Sigmoid colon (tissue), 7 donors: ENCODE measurements around the gene TEX12. TPM values are rescaled to one million over a fixed set of nuclear protein-coding genes. Genes with fewer than 3 reads are reported as not detected.
A peak's percentile ranks its signal among the peaks of the same experiment; 100 is the strongest.

Source experiments
- DNase-seq: peaks from one replicate; pipeline ENCODE4 v3.0.0-alpha.2; 2019
- H3K27ac ChIP-seq, 4 donors: fragments of 200-600 bp; sonication (generic); one replicate each; pipeline ENCODE4 v1.5.1; 2016 to 2019; ENCODE audit warnings: mild to moderate bottlenecking in 1 of 4
- H3K27me3 ChIP-seq, 3 donors: fragments of 200-600 bp; sonication (generic); one replicate each; pipeline ENCODE4 v1.5.1; 2019; ENCODE audit warnings: mild to moderate bottlenecking in 1 of 3
- H3K36me3 ChIP-seq, 4 donors: fragments of 200-600 bp; sonication (generic); one replicate each; pipeline ENCODE4 v1.5.1; 2016 to 2019
- H3K4me1 ChIP-seq, 4 donors: fragments of 200-600 bp; sonication (generic); one replicate each; pipeline ENCODE4 v1.5.1; 2017 to 2019
- H3K4me3 ChIP-seq, 4 donors: fragments of 200-600 bp; sonication (generic); one replicate each; pipeline ENCODE4 v1.5.1; 2017 to 2019; ENCODE audit warnings: mild to moderate bottlenecking in 2 of 4, moderate library complexity in 1 of 4
- H3K9me3 ChIP-seq, 4 donors: fragments of 200-600 bp in 3 of 4; sonication (generic) in 3 of 4; one replicate each; pipeline versions ENCODE4 v1.5.1 to v1.6.1; 2013 to 2019
- EP300 ChIP-seq, 4 donors: sonication (generic); formaldehyde crosslinking; IDR thresholded peaks; one replicate each; pipeline ENCODE4 v1.6.1; 2017; ENCODE audit warnings: antibody characterized with exemption in 4 of 4
- POLR2A ChIP-seq, 2 donors: fragments of 450-650 bp; IDR thresholded peaks; one replicate each; pipeline ENCODE4 v1.6.1; 2016; ENCODE audit warnings: antibody characterized with exemption in 2 of 2, mild to moderate bottlenecking in 2 of 2, moderate library complexity in 2 of 2
- POLR2AphosphoS5 ChIP-seq, 4 donors: sonication (generic); formaldehyde crosslinking; IDR thresholded peaks; one replicate each; pipeline ENCODE4 v1.6.1; 2017; ENCODE audit warnings: antibody characterized with exemption in 4 of 4
- WGBS, 2 donors: extraction: QIAGEN DNeasy Blood & Tissue Kit; methylation state at CpG; one replicate each; pipeline ENCODE4 v1.1.7; 2013; 5-methylcytosine and 5-hydroxymethylcytosine counted together
- intact Hi-C: fragments of 100-400 bp; cut with DNase I; formaldehyde crosslinking; loops from one replicate; pipeline ENCODE4 v1.15.1; 2023
- polyA plus RNA-seq, 3 donors: library from polyadenylated mRNA; stranded (reverse); fragments of 200-250 nt; gene quantifications; one replicate each; pipeline ENCODE4 v1.2.3, GENCODE V29; 2013
- total RNA-seq, 4 donors: library from RNA; depleted of rRNA; stranded (reverse); fragments of >200 nt; gene quantifications; one replicate each; pipeline ENCODE4 v1.1.0, GENCODE V29; 2016
- TF ChIP-seq, protein P1 (sequence below), 4 experiments: fragments of 450-650 bp in 3 of 4; fragments of 200-600 bp in 1 of 4; IDR thresholded peaks; one replicate each; pipeline ENCODE4 v1.5.1; 2016 to 2019; ENCODE audit warnings: antibody characterized with exemption in 4 of 4, mild to moderate bottlenecking in 3 of 4, moderate library complexity in 2 of 4
- donor health status: healthy with polysubstance abuse.
- donor health status: Bipolar disorder and iron deficiency.
- donor health status: healthy.

The TEX12 gene
- total and polyA plus RNA-seq, 7 donors = 0.68 to 1.5 (median 1.1) TPM; not detected in 4

DNA sequence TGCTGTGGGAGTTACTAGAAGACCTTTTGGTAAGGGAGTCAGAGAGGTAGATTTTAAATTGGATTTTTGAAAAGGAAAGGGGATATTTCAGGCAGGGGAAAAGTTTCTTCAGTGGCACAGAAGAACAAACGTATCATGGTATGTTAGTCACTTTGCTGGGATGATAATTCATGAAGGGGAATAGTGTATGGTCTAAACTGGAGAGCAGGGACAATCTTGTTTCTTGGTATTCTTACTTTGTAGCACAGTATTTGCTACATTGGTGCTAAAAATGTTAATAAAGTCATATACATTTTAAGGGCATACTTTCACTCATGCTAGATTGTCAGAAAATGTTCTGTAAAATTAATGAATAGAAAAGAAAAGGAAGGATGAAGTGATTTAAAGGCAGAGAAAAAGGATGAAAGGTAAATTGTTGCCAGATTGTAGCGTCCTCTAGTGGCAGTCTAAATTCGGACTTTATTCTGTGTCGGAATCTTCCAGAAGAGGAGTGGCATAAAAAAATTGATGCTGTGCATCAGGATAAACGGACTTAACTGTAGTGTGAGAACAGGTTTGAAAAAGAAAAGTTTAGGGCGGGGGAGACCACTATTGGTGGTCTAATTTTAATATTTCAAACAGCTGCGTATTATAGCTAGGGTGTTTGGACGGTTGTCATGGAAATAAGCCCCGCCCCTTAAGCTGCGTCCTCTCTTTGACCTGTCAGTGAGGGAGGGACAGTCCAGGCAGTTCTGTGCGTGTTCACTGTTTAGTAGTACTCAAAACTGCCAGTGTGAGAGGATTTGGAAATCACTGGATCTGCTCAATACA lies 7.8 kb downstream of the TEX12 start, which contains the start of gene BCO2:
BCO2 (plus strand) TSS at position 724 of the 810 bp plus-strand sequence. CDS start 90 bp downstream, outside the sequence.
- Histone ChIP-seq H3K27me3 (no peaks in the 10 kb centered on the region), H3K27ac (peak within 1 kb of the TSS; percentile 67 to 79 (median 74)), H3K9me3 (no peaks in the 10 kb centered on the region), H3K4me1 (peaks cover 0 to 31% (median 22%) of the 10 kb centered on the region in 4 donors), H3K4me3 (peak within 1 kb of the TSS; percentile 14 to 43 (median 36)), H3K36me3 (no peaks in the 10 kb centered on the region)
- intact Hi-C loops = loop anchor here (2.0 kb wide), 1 partner anchor 60 kb away; no protein-coding TSS in a partner anchor
- DNase-seq = peak; percentile 94
- TF ChIP-seq EP300 (IDR thresholded peaks at IDR 0.05) (peak in 1 of 4 donors; percentile 34), POLR2AphosphoS5 (IDR thresholded peaks at IDR 0.05) (peak in 3 of 4 donors; percentile 55 to 79 (median 61)), POLR2A (IDR thresholded peaks at IDR 0.05) (no peak)
- TF ChIP-seq, protein P1, sequence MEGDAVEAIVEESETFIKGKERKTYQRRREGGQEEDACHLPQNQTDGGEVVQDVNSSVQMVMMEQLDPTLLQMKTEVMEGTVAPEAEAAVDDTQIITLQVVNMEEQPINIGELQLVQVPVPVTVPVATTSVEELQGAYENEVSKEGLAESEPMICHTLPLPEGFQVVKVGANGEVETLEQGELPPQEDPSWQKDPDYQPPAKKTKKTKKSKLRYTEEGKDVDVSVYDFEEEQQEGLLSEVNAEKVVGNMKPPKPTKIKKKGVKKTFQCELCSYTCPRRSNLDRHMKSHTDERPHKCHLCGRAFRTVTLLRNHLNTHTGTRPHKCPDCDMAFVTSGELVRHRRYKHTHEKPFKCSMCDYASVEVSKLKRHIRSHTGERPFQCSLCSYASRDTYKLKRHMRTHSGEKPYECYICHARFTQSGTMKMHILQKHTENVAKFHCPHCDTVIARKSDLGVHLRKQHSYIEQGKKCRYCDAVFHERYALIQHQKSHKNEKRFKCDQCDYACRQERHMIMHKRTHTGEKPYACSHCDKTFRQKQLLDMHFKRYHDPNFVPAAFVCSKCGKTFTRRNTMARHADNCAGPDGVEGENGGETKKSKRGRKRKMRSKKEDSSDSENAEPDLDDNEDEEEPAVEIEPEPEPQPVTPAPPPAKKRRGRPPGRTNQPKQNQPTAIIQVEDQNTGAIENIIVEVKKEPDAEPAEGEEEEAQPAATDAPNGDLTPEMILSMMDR (IDR thresholded peaks at IDR 0.05) = peak; percentile 68 to 90 (median 84)
- 5 to 8% methylated on average over 11 of the region's 11 CpGs for WGBS, 2 donors

DNA sequence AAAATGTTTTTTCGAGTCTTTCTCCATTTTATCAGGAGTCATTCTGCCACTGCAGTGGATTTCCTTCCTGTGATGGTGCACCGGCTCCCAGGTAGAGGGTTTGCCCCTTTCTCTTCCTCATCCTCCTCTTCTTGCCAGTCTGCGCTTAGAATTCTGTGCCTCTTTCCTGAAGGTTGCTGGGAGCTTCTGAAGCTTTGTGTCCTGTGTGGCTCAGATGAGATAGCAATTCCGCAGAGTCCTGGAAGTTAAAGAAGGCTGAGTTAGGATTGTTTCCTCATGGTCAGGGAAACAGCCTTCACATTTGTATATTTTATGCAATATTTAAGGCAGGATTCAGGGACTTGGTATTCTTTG lies 8.4 kb downstream of the TEX12 start:
- intact Hi-C loops = loop anchor here (2.0 kb wide), 1 partner anchor 61 kb away; no protein-coding TSS in a partner anchor
- Histone ChIP-seq H3K27me3 (no peaks in the 10 kb centered on the region), H3K9me3 (no peaks in the 10 kb centered on the region), H3K4me1 (peaks cover 0 to 31% (median 22%) of the 10 kb centered on the region in 4 donors), H3K36me3 (no peaks in the 10 kb centered on the region), H3K27ac (peak overlapping the region; percentile 67 to 79 (median 74)), H3K4me3 (peak overlapping the region; percentile 14 to 43 (median 36))
- TF ChIP-seq EP300 (IDR thresholded peaks at IDR 0.05) = no peak
- TF ChIP-seq, protein P1 (IDR thresholded peaks at IDR 0.05) = no peak
- TF ChIP-seq POLR2A (IDR thresholded peaks at IDR 0.05) = no peak
- TF ChIP-seq POLR2AphosphoS5 (IDR thresholded peaks at IDR 0.05) = no peak
- no peak for DNase-seq
- 15 to 25% methylated on average over 4 of the region's 4 CpGs for WGBS, 2 donors

DNA sequence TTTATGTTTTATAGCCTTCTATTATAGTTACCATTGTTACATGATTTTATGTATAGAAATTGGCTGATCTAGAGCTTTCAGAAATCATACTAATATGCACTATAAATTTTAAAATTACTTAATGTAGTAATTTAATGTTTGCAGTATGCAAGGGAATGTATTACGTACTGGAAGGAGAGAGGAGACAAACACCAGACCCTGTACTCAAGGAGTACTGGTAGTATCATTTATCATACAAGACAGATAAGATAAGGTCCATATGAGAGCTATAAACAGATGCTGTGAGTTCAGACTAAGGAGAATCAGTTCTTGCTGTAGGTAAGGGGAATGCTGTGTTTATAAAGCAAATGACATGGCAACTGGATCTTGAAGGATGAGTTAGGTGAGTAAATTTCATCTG lies 8.9 kb downstream of the TEX12 start:
- no peaks in the 10 kb centered on the region for H3K9me3 ChIP-seq
- WGBS, 2 donors = 78 to 88% methylated on average over 1 of the region's 1 CpG

DNA sequence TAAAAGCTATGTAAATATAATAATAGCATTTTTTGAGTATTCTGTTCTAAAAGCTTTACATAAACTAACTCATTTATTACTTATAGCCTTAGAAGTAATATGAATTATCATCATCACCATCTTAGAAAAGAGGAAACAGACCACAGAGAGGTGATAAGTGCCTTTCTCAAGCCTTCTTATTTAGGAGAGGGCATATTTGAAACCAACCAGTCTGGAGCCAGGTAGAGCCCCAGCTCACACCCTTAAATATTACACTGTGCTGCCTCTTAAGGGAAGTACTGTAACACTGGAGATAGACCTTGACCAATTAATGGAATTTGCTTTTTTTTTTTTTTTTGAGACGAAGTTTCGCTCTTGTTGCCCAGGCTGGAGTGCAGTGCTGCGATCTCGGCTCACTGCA lies 10.4 kb downstream of the TEX12 start:
- H3K27ac ChIP-seq = peak overlapping the region in 1 of 4 donors; percentile 79
- no peaks in the 10 kb centered on the region for H3K36me3 ChIP-seq
- peaks cover 0 to 31% (median 22%) of the 10 kb centered on the region in 4 donors for H3K4me1 ChIP-seq
- no peak overlapping the region for H3K4me3 ChIP-seq
- DNase-seq = no peak
- no peaks in the 10 kb centered on the region for H3K27me3 ChIP-seq
- intact Hi-C loops = no loop called here
- WGBS, 2 donors = 79 to 94% methylated on average over 4 of the region's 4 CpGs
- H3K9me3 ChIP-seq = no peaks in the 10 kb centered on the region
- no peak for TF ChIP-seq POLR2AphosphoS5 (IDR thresholded peaks at IDR 0.05)
- TF ChIP-seq, protein P1 (IDR thresholded peaks at IDR 0.05) = no peak
- no peak for TF ChIP-seq EP300 (IDR thresholded peaks at IDR 0.05)
- no peak for TF ChIP-seq POLR2A (IDR thresholded peaks at IDR 0.05)

More for the DNA sequence above, 8.9 kb downstream of the TEX12 start:
- intact Hi-C loops = no loop called here
- DNase-seq = no peak
- peaks cover 0 to 31% (median 22%) of the 10 kb centered on the region in 4 donors for H3K4me1 ChIP-seq
- H3K27ac ChIP-seq = peak overlapping the region; percentile 67 to 79 (median 74)
- H3K27me3 ChIP-seq = no peaks in the 10 kb centered on the region
- peak overlapping the region in 3 of 4 donors; percentile 29 to 43 (median 42) for H3K4me3 ChIP-seq
- TF ChIP-seq POLR2AphosphoS5 (IDR thresholded peaks at IDR 0.05) = peak in 3 of 4 donors; percentile 58 to 75 (median 69)
- TF ChIP-seq EP300 (IDR thresholded peaks at IDR 0.05) = peak in 2 of 4 donors; percentile 36 to 73
- TF ChIP-seq, protein P1 (IDR thresholded peaks at IDR 0.05) = no peak
- no peaks in the 10 kb centered on the region for H3K36me3 ChIP-seq
